Upper lobe of left lung (tissue), 4 donors: ENCODE measurements around the gene CT47C1.
"Not testable (repeated sequence)": the region's sequence is repeated elsewhere in the genome, so short reads cannot be mapped to it uniquely, and the experiment has no call there.

ENCODE experiments used
- EP300 ChIP-seq, 4 donors: sonication (generic); formaldehyde crosslinking; IDR thresholded peaks; one replicate each; pipeline ENCODE4 v1.5.1; 2017; ENCODE audit warnings: antibody characterized with exemption in 4 of 4, control low read depth in 2 of 4
- POLR2A ChIP-seq, 4 donors: fragments of 450-650 bp; IDR thresholded peaks; one replicate each; pipeline ENCODE4 v1.5.1; 2016 to 2017; ENCODE audit warnings: antibody characterized with exemption in 4 of 4, mild to moderate bottlenecking in 2 of 4
- POLR2AphosphoS5 ChIP-seq, 2 donors: sonication (generic); formaldehyde crosslinking; IDR thresholded peaks; one replicate each; pipeline ENCODE4 v1.5.1; 2017; ENCODE audit warnings: antibody characterized with exemption in 2 of 2
- TF ChIP-seq, protein P1 (sequence below), 6 experiments: fragments of 450-650 bp in 4 of 6; fragments of 200-600 bp in 2 of 6; sonication (generic) in 2 of 6; IDR thresholded peaks; one replicate each; pipeline ENCODE4 v1.5.1; 2016 to 2019; ENCODE audit warnings: antibody characterized with exemption in 6 of 6

DNA sequence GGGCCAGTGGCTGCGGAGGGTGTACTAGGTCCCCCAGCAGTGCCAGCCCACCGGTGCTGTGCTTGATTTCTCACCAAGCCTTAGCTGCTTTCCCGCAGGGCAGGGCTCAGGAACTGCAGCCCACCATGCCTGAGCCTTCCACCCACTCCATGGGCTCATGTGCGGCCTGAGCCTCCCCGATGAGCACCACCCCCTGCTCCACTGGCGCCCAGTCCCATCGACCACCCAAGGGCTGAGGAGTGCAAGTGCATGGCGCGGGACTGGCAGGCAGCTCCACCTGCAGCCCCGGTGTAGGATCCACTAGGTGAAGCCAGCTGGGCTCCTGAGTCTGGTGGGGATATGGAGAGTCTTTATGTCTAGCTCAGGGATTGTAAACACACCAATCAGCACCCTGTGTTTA is 43.1 kb upstream of the CT47C1 start:
- TF ChIP-seq, protein P1, sequence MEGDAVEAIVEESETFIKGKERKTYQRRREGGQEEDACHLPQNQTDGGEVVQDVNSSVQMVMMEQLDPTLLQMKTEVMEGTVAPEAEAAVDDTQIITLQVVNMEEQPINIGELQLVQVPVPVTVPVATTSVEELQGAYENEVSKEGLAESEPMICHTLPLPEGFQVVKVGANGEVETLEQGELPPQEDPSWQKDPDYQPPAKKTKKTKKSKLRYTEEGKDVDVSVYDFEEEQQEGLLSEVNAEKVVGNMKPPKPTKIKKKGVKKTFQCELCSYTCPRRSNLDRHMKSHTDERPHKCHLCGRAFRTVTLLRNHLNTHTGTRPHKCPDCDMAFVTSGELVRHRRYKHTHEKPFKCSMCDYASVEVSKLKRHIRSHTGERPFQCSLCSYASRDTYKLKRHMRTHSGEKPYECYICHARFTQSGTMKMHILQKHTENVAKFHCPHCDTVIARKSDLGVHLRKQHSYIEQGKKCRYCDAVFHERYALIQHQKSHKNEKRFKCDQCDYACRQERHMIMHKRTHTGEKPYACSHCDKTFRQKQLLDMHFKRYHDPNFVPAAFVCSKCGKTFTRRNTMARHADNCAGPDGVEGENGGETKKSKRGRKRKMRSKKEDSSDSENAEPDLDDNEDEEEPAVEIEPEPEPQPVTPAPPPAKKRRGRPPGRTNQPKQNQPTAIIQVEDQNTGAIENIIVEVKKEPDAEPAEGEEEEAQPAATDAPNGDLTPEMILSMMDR (IDR thresholded peaks at IDR 0.05): not testable (repeated sequence)
- not testable (repeated sequence) for TF ChIP-seq POLR2A, EP300, POLR2AphosphoS5 (IDR thresholded peaks at IDR 0.05)
